H4 (cell line): ENCODE results near the gene PTGER1. TPM values are rescaled to one million over a fixed set of nuclear protein-coding genes. Genes with fewer than 3 reads are reported as not detected.

Experiments used
- DNase-seq: peaks from one replicate; pipeline ENCODE4 v3.0.0-alpha.2; 2015; ENCODE audit warnings: low spot score
- total RNA-seq: library from RNA; depleted of rRNA; stranded (reverse); fragments of >200 nt; shearing (Covaris generic); gene quantifications from 2 replicates; pipeline ENCODE4 v1.2.3, GENCODE V29; 2014; rRNA removed

Gene PTGER1
- total RNA-seq, 1 experiment from 2014 or later, result not detected

DNA sequence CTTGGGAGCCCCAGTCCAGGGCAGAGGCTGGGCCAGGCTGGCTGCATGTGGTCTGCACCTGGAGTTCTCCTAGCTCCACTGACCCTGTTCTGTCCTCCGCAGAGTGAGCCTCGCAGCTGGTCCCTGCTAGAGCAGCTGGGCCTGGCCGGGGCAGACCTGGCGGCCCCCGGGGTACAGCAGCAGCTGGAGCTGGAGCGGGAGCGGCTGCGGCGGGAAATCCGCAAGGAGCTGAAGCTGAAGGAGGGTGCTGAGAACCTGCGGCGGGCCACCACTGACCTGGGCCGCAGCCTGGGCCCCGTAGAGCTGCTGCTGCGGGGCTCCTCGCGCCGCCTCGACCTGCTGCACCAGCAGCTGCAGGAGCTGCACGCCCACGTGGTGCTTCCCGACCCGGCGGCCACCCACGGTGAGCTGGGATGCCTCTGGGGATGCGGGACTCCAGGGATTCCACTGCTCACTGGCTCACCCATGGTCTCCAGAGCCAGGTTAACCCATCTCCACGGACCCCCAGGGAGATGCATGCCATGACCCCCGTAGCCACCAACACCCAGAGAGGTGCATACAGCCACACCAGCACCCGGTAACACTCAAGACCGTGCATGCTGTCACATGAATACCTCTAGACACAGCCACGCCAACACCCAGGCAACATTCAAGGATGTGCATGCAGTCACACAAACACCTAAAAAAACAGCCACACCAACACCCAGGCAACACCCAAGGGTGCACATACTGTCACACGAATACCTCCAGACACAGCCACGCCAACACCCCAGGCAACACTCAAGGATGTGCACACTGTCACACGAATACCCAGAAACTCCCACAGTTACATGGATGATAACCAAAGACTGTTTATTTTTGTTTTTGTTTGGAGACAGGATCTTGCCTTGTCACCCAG lies 33.9 kb downstream of the PTGER1 start:
- DNase-seq, result no peak

DNA sequence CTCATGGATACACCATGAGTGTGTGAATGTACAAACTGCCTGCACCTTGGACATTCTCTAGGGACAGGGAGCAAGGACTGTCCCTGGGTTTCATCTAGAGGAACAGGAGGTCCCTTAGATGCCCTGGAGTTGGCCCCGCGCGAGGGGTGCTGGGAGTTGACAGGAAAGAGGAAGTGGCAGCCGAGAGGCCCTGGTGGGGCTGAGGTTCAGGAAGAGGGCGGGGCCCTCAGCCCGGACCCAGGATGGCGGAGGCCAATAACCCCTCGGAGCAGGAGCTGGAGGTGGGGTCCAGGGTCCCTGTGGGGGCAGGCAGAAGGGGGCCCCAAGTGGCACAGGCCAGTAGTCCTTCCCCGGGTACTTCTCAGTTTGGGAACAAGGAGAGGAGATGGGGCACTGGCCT lies 35.1 kb downstream of the PTGER1 start:
- DNase-seq, result no peak

DNA sequence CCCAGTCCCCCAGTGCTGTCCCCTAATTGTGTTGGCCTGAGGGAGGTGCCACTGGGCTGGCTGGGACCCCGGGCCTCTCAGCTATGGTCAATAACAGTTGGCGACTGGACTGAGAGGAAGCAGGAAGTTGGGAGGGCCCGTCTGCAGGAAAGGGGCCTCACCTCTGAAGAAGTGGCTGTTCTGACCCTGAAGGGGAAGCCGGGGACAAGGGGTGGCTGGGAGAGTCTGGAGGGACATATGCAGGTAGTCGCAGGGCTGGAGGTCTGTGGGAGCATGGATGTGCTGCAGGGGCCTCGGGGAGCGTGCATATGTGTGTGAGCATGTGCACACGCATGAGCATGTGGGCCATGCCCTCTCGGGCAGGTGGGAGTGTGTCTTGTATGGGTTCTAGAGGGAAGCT lies 36.1 kb downstream of the PTGER1 start:
- DNase-seq, result no peak

DNA sequence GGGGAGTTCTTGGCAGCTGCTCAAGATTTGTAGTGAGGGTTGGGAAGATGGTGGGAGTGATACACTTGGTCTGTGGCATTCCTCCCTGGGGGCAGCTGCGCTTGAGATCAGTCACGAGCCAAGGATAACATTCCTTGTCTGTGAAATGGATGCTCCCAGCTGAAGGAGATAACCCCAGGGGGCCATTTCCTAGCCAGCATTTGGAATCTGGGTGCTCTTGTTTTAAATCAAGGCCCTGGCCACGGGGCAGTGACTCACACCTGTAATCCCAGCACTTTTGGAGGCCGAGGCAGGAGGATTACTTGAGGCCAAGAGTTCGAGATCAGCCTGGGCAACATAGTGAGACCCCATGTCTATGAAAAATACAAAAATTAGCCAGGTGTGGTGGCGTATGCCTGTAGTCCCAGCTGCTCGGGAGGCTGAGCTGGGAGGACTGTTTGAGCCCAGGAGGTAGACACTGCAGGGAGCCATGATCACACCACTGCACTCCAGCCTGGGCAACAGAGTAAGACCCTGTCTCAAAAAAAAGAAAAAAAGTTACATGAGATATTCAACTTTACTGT lies 37.5 kb downstream of the PTGER1 start:
- DNase-seq, result no peak

DNA sequence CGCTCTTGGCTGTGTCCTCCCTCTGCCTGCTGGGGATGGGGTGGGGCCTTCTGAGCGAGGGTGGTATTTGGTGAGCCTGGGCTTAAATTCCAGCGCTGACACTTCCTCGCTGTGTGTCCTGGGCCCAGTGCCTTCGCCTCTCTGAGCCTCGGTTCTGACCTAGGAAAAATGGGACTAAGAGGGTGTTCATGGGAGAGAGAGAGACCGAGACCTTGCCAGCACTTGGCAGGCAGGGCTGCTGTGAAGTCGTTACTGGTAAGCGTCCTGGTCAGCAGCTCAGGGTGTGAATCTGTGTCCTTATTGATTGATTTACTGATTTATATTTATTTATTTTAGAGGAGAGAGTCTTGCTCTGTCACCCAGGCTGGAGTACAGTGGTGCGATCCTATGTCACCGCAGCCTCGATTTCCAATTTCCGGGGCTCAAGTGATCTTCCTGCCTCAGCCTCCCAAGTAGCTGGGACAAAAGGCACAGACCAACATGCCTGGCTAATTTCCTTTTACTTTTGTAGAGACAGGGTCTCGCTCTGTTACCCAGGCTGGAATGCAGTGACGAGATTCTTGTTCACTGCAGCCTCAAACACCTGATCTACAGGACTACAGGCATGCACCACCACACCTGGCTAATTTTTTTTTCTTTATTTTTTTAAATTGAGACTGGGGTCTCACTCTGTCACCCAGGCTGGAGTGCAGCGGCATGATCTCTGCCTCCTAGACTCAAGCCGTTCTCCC lies 39.7 kb downstream of the PTGER1 start:
- no peak for DNase-seq

DNA sequence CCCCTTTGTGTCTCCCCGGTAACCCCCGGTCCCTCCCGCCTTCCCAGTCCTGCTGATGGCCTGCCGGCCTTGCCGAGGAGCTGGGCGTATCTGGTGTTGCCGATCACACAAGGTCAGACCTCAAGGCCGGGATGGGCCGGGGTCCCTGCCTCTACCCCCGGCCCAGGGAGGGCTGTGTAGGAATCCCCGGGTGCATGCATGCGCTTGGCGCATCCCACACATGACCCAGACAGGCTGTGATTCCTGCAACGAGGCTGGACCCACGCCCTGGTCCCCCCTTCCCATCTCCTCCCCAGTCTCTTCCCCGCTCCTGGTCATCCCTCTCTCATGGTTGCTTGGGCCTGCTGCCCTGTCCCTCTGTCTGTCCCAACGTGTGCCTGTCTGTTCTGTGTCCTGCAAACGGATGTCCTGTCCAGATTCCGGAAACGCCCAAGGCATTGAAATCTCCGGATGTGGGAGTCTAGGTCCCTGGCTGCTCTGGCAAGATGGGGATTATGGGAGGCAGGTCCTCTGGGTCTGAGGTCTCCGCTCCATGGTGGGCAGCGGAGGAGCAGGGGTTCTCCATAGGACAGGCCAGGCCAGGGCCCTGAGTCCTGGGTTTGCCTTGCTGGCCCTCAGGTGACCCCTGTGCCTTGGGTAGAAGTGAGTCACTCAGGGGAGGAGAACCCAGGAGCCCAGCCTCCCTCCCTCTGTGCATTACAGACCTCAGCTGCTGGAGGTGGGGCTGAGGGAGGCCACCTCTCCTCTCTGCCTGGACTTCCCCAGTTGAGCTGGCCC lies 40.4 kb downstream of the PTGER1 start:
- DNase-seq, result peak; percentile 43

DNA sequence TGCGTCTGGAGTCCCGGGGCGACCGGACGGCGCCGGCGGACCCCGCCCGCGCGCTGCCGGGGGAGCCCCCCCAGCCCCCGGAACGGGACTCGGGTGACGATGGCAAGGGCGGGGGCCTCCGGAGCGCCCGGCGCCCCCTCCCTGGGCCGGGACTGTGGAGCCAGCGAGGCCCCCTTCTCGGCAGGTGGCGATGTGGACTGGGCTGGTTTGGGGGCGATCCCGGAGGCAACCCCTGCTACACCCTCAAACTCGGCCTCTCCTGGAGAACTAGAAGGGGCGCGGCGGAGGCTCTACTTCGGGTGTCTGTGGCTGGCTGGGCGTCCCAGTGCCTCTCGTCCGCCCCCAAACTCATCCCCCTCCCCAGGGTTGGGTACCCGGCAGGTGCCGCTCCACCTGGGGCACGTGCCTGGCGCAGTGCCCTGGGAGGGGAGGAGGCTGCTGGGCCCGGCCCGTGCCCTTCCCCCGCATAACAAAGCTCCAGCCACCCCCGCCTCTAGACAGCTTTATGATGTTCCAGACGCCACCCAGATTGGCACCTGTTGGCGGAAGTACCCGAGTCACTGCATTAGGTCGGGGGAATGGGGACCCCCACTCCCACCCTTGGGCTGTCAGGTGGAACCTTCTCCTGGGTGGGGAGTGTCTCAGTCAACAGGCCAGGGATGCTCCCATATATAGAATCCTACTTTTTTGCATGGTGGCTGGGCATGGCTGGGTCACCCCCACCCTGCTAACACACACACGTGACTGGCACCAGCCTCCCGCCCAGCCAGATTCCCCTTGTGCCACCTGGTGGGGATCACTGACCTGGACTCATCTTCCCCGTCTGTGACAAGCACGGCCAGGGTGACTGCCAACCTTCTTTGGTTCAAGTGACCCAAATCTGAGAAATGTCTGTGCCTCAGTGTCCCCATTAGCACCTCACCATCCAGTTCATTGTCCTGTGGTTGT lies 41.3 kb downstream of the PTGER1 start:
- no peak for DNase-seq

DNA sequence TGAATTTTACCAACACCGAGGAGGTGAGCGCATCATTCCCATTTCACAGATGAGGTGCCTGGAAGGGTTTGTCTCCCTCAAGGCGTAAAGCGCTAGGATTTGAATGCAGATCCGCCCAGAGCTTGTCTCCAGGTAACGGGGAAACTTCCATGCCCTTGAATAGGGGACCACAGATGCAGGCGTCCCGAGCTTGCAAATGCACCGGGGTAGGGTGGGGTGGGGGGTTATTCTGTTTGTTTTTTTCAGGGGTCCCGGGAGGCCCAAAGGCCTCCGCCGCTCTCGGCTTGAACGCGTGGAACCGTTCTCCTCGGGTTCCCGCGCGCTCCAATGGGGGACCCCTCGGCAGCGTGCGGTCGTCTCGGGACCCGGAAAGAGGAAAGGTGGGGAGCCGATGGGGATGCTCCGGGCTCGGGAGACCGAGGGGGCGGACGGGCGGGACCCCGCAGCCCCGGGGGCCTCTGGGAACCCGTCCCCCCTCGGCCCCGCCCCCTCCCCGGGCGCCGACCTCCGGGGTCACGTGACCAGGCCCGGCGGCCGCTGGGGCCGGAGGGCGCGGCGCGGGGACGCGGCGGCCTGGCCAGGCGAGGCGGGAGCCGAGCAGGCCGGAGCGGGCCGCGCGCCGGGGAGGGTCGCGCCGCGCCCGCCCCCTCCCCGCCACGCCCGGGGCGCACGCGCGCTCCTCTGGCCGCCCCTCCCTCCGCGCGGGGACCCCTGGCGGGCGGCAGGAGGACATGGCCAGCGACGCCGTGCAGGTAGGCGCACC lies 42.2 kb downstream of the PTGER1 start, which contains the start of gene PKN1:
PKN1 (plus strand) TSS at position 516 of the 763 bp plus-strand sequence; CDS start at position 732, 216 bp downstream.
- DNase-seq, result no peak

DNA sequence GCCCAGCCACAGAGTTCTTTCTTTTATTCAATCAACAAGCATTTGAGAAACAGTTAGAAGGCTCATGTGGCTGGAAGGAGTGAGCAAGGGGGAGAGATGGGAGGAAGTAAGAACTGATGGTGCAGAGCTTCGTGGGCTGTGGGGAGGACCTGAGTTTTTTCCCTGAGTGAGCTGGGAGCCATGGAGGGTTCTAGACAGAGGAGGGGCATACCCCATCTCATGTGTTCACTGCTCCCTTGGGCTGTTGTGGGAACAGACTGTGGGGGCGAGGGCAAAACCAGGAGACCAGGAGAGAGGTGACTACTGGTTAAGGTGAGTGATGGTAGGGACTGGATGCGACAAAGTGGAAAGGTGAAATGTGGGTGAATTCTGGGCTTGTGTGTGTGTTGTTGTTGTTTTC lies 44.4 kb downstream of the PTGER1 start:
- DNase-seq, result no peak

DNA sequence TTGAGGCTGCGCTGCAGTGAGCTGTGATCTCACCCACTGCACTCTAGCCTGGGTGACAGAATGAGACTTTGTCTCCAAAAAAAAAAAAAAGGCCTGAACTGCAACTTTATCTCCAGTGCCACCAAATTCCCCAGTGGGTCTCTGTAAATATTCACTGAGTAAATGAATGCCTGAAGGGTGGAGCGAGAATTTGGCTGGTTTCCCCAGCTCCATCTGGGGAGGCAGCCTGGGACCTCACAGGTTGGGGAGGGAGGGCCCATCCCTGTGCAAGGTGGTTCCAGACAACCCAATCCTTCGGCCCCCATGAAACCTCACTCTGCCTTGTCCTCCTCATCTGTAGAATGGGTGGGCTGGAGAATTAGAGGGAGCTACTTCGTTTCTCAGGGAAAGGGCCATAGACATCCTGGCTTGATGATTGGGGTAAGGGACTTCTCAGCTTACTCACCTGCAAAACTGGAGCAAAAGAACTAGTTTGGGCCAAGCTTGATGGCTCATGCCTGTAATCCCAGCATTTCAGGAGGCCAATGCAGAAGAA lies 46.2 kb downstream of the PTGER1 start:
- no peak for DNase-seq

DNA sequence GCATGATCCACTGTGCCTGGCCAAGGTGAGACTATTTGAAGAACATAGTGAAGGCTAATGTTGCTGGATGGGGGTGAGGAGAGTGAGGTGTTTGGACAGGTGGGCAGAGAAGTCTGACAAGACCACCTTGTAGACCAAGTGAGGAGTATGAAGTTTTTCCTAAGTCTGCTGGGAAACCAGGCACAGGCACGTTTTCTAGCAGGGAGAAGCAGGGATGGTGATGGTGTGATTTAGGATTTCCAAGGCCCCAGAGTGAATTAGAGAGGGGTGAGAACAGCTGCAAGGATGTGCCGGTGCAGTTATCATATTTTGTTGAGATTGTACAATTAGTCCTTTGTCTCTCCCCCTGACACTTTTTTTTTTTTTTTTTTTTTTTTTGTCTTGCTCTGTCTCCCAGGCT lies 47.7 kb downstream of the PTGER1 start:
- DNase-seq, result no peak

DNA sequence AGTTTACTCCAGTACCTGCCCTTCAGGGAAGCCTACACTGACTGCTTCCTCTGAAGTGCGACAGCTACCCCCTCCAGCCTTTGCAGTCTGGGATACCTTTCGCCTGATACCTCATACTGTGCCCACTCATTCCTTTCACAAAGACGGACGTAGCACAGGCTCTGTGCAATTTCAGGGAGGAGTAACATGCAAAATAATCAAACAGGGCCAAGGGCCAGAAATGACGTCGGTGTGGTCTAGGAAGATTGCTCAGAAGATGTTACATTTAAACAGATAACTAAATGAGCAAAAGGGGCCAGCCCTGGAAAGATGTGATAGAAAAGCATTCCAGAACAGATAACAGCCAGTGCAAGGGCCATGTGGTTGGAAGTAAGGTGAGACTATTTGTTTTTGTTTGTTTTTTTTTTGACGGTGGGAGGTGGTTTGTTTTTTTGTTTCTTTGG lies 49.4 kb downstream of the PTGER1 start:
- no peak for DNase-seq

Other genes with a start within 250 kb of the PTGER1 start
- 9.5 and 13.0 TPM in 2 replicates for gene ADGRE5, start 93.9 kb downstream of the PTGER1 start, total RNA-seq
- 162 and 211 TPM in 2 replicates for gene DDX39A, start 56.0 kb downstream of the PTGER1 start, total RNA-seq
- gene PKN1, start 42.0 kb downstream of the PTGER1 start, total RNA-seq, result 19.0 and 28.7 TPM in 2 replicates
- gene GIPC1, start 20.8 kb upstream of the PTGER1 start, total RNA-seq, result 36.5 and 62.6 TPM in 2 replicates
- gene DNAJB1, start 43.0 kb upstream of the PTGER1 start, total RNA-seq, result 110 and 137 TPM in 2 replicates
- gene TECR, start 54.2 kb upstream of the PTGER1 start, total RNA-seq, result 80.7 and 124 TPM in 2 replicates
- gene NDUFB7, start 96.7 kb upstream of the PTGER1 start, total RNA-seq, result 268 and 303 TPM in 2 replicates
- gene CLEC17A, start 107.7 kb upstream of the PTGER1 start, total RNA-seq, result not detected in 2 replicates
- gene ADGRE3, start 199.5 kb upstream of the PTGER1 start, total RNA-seq, result not detected in 2 replicates
- gene ZNF333, start 214.7 kb upstream of the PTGER1 start, total RNA-seq, result 1.9 and 8.5 TPM in 2 replicates